Neural crest cell (in vitro differentiated cells): Measurements from ENCODE around the gene SLC38A3. TPM values are rescaled to one million over a fixed set of nuclear protein-coding genes. Genes with fewer than 3 reads are reported as not detected.

Experiments used
- DNase-seq: peaks from one replicate; pipeline ENCODE4 v3.0.0; 2021; ENCODE audit warnings: low read depth, mixed read lengths, low spot score
- H3K27ac Mint-ChIP-seq: one replicate; pipeline ENCODE4 v1.8.0; 2021; ENCODE audit warnings: mild to moderate bottlenecking, mixed read lengths; ENCODE audit not compliant: unreplicated experiment
- H3K27me3 Mint-ChIP-seq: 2 replicates; pipeline ENCODE4 v1.8.0; 2021; ENCODE audit warnings: low read depth, mild to moderate bottlenecking, mixed read lengths
- H3K36me3 Mint-ChIP-seq: 2 replicates; pipeline ENCODE4 v1.8.0; 2021; ENCODE audit warnings: low read depth, mild to moderate bottlenecking, mixed read lengths
- H3K4me1 Mint-ChIP-seq: 2 replicates; pipeline ENCODE4 v1.8.0; 2021; ENCODE audit warnings: mixed read lengths
- H3K4me3 Mint-ChIP-seq: one replicate; pipeline ENCODE4 v1.8.0; 2021; ENCODE audit warnings: mild to moderate bottlenecking, mixed read lengths
- H3K9me3 Mint-ChIP-seq: 2 replicates; pipeline ENCODE4 v1.8.0; 2021; ENCODE audit warnings: mixed read lengths
- CTCF ChIP-seq: fragments of 200-600 bp; sonication (generic); conservative IDR thresholded peaks from 2 replicates; pipeline ENCODE4 v1.5.0; 2021; ENCODE audit warnings: antibody characterized with exemption, mild to moderate bottlenecking
- total RNA-seq: library from RNA; stranded (reverse); gene quantifications from 2 replicates; pipeline ENCODE4 v1.2.1, GENCODE V29; 2021

SLC38A3 gene
- total RNA-seq, 1 donor from 2014 or later, result 2.7 TPM

DNA sequence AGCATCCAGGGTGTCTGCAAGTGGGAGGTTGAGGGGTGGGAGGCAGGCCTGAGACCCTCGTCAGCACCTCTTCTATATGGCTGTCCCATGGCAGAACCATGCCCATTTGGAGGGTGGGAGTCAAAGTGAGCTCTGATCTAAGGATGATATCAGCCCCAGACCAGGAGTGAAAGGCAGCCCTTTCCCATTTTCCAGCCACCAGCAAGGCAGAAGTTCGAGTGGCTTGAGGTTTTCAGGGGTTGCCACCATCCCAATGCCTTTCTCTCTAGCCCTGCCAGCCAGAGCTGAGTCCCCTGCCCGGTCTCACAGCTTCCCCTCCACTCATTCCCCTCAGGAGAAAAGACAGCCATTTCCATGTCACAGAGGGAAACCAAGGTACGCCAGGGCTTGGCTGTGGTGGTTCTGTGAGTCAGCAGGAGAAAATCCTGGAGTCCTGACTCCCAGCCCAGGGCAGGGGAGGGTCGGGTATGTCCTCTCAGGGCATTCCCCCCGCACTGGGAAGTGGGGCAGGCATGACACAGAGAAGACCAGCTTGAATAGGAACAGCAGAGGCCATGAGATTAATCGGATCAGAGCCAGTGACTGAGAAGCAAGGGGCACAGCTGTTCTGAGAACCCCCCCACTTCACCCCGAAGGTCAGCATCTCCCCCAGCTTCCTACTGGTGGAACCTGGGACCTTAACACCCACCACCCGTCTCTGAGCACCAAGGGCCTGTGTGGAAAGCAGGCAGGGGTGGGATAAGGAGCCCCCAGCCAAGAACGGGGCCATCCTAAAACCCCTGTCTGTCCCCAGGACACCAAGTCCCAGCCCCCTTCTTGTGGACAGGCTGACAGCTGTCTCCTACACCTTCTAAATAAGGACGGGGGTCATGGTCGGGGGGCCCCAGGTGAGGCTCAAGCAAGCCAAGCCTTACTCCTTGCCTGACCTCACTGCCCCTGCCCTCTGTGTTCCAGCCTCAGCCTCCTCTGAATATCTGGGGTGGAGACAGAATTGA lies 965 bp upstream of the SLC38A3 start:
- H3K36me3 Mint-ChIP-seq, result no peaks in the 10 kb centered on the region
- peaks cover 14% of the 10 kb centered on the region for H3K4me1 Mint-ChIP-seq
- no peak overlapping the region for H3K27ac Mint-ChIP-seq
- DNase-seq, result no peak
- peaks cover 52% of the 10 kb centered on the region for H3K27me3 Mint-ChIP-seq
- H3K4me3 Mint-ChIP-seq, result peak overlapping the region; percentile 56
- no peaks in the 10 kb centered on the region for H3K9me3 Mint-ChIP-seq
- no peak for TF ChIP-seq CTCF

DNA sequence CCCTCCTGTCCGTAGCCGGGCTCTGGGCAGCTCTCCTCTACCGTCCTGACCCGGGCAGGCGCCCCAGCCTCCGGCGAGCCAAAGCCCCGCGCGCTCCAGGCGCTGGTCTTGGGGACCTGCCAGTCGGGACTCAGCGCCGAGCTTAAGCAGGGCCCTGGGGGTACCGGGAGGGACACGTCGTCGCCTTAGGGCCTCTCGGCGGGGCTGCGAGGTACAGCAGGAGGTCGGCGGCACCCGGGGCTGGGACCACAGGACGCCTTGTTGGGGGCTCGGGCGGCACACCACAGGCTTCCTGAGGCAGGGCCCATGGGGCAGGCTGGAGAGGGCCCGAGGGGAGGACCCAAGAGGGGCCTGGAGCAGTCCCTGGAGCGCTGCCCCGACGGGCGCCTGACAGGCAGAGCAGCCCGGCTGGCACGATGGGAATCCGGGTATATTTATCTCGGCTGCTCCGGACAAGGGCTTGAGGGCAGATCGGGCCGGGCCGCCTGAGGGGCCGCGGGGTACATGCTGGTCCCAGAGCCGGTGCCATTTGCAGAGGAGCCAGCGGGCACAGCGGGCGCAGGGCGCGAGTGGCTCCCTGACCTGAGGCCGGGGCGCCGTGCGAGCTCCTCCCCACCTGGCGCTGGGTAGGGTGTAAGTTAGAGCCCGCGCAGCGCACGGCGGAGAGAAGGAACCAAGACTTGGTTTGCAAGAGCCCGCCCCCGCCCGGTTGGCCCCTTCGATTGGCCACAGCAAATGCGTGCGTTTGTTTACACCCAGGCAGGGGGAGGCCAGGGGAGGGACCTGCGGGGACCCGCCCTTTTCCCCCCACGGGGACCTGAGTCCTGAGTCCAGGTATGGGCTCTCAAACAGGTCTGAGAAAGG lies 574 bp downstream of the SLC38A3 start:
- Mint-ChIP-seq H3K36me3 (no peaks in the 10 kb centered on the region), H3K9me3 (no peaks in the 10 kb centered on the region), H3K4me3 (peak overlapping the region; percentile 27), H3K27ac (no peak overlapping the region), H3K4me1 (peaks cover 14% of the 10 kb centered on the region), H3K27me3 (peaks cover 49% of the 10 kb centered on the region)
- TF ChIP-seq CTCF, result no peak
- DNase-seq, result peak; percentile 35

GRCh38 chr3:50207359-50208042 lies 2.4 kb downstream of the SLC38A3 start:
- Mint-ChIP-seq H3K4me3 (no peak overlapping the region), H3K27ac (no peak overlapping the region), H3K4me1 (peaks cover 11% of the 10 kb centered on the region), H3K27me3 (peaks cover 43% of the 10 kb centered on the region), H3K36me3 (no peaks in the 10 kb centered on the region), H3K9me3 (no peaks in the 10 kb centered on the region)
- DNase-seq, result no peak
- TF ChIP-seq CTCF, result no peak

DNA sequence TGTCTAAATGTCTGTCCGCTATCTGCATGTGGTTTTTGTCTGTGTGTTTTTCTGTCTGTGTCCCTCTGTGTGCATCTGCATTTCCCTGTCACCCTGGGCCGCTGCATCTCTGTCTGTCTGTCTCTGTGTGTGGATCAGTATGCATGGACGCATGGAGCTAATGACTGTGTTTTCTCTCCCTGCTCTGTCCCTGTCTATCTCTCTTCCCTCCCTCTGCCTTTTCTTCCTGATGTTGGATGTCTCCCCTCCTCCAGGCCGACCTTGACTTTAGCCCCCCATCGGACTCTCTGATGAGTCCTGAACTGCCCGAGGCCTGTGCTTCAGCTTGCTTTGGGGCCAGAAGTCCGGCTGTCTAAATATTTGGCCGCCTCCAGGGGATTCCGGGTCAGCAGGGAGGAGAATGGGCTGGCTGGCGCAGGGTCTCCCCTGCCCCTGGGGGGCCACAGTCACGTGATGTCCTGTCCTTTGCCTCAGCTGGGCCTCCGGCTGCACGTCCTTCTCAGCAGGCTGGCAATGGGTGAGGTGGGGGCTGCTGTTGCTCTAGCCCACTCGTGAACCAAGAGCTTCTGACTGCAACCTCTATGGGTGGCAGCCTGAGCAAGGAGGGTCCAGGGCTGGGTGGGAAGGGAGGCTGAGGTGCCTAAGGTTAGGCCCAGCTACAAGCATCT lies 3.7 kb downstream of the SLC38A3 start:
- H3K4me3 Mint-ChIP-seq, result no peak overlapping the region
- H3K36me3 Mint-ChIP-seq, result no peaks in the 10 kb centered on the region
- H3K27me3 Mint-ChIP-seq, result peaks cover 36% of the 10 kb centered on the region
- TF ChIP-seq CTCF, result no peak
- no peaks in the 10 kb centered on the region for H3K9me3 Mint-ChIP-seq
- H3K27ac Mint-ChIP-seq, result no peak overlapping the region
- H3K4me1 Mint-ChIP-seq, result peaks cover 5% of the 10 kb centered on the region
- no peak for DNase-seq

GRCh38 chr3:50210176-50210509 lies 5.1 kb downstream of the SLC38A3 start:
- no peaks in the 10 kb centered on the region for H3K36me3 Mint-ChIP-seq
- no peak for TF ChIP-seq CTCF
- H3K27ac Mint-ChIP-seq, result no peak overlapping the region
- DNase-seq, result no peak
- peaks cover 31% of the 10 kb centered on the region for H3K27me3 Mint-ChIP-seq
- no peaks in the 10 kb centered on the region for H3K9me3 Mint-ChIP-seq
- peaks cover 5% of the 10 kb centered on the region for H3K4me1 Mint-ChIP-seq
- no peak overlapping the region for H3K4me3 Mint-ChIP-seq
